LNCaP clone FGC (cell line): ENCODE results near the gene EEF1AKMT1.

Experiments
- DNase-seq: peaks from one replicate; pipeline ENCODE4 v3.0.0-alpha.2; 2011; ENCODE audit warnings: low read depth
- H3K4me3 ChIP-seq: 2 replicates; pipeline ENCODE4 v1.5.1; 2011; ENCODE audit warnings: mild to moderate bottlenecking, low read depth, low read length, control low read depth
- TF ChIP-seq, protein P1 (sequence below): IDR thresholded peaks from 2 replicates; pipeline ENCODE4 v1.5.1; 2012; ENCODE audit warnings: mild to moderate bottlenecking; ENCODE audit not compliant: control insufficient read depth, insufficient read depth; ENCODE audit errors: extremely low read depth

Gene EEF1AKMT1

DNA sequence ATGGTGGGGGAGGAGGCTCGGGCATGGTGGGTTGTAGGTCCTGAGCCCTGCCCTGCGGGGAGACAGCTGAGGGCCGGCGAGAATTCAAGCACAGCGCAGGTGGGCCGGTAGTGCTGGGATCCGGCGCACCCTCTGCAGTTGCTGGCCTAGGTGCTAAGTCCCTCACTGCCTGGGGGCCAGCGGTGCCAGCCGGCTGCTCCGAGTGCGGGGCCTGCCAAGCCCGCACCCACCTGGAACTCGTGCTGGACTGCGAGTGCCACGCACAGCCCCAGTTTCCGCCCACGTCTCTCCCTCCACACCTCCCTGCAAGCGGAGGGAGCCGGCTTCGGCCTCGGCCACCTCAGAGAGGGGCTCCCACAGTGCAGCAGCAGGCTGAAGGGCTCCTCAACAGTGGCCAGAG lies 33.7 kb downstream of the EEF1AKMT1 start:
- TF ChIP-seq, protein P1, sequence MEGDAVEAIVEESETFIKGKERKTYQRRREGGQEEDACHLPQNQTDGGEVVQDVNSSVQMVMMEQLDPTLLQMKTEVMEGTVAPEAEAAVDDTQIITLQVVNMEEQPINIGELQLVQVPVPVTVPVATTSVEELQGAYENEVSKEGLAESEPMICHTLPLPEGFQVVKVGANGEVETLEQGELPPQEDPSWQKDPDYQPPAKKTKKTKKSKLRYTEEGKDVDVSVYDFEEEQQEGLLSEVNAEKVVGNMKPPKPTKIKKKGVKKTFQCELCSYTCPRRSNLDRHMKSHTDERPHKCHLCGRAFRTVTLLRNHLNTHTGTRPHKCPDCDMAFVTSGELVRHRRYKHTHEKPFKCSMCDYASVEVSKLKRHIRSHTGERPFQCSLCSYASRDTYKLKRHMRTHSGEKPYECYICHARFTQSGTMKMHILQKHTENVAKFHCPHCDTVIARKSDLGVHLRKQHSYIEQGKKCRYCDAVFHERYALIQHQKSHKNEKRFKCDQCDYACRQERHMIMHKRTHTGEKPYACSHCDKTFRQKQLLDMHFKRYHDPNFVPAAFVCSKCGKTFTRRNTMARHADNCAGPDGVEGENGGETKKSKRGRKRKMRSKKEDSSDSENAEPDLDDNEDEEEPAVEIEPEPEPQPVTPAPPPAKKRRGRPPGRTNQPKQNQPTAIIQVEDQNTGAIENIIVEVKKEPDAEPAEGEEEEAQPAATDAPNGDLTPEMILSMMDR = no peak
- no peak overlapping the region for H3K4me3 ChIP-seq
- no peak for DNase-seq

DNA sequence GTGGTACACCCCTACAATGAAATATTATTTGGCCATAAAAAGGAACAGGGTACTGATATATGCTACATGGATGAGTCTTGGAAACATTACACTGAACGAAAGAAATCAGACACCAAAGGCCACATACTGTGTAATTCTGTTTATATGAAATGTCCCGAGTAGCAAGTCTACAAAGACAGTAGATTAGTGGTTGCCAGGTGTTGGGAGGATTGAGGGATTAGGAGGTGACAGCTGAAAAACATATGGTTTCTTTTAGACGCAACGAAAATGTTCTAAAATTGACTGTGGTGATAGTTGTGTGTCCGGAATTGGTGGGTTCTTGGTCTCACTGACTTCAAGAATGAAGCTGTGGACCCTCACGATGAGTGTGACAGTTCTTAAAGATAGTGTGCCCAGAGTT lies 35.1 kb downstream of the EEF1AKMT1 start:
- H3K4me3 ChIP-seq = no peak overlapping the region
- no peak for DNase-seq
- TF ChIP-seq, protein P1 = no peak

DNA sequence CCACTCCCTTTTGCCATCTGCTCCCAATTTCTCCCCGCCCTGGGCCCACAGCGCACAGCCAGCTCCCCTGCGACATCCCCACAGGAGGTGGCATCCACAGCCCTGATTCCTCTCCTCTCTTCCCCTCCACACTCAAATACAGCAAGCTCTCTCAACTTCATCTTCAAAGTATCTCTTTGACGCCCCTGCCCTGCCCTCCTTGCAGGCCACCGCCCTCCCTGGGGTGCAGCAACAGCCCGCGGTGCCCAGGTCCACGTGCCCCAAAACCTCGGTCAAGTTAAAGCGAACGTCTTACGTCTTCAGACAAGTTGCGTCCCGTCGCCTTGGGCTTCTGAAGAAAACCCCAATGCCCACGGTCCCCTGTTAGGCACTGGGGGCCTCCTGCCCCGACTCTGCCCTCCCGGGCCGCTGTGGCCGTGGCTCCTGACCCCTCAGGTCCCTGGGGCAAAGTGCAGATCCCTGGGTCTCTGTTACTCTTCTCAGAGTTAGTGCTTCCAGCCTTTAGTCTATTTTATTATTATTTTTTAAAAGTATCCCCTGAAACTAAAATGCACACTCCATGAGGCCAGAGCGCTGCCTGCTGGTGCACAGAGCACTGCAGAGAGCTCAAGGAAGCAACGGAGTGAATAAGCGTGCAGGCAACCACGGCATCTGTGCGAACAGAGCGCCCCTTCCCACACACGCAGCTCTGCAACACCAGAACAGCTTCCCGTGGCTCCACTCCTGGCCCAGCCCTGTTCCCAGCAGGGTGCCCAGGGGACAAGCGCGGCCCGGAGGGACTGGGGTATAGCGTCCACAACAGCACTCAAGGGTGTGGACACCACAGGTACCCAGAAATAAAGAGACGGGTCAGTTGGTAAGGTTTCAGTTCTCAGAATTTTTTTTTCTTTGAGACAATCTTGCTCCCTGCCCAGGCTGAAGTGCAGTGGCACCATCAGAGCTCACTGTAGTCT lies 43.9 kb downstream of the EEF1AKMT1 start:
- no peak for DNase-seq
- TF ChIP-seq, protein P1 = no peak
- no peak overlapping the region for H3K4me3 ChIP-seq

DNA sequence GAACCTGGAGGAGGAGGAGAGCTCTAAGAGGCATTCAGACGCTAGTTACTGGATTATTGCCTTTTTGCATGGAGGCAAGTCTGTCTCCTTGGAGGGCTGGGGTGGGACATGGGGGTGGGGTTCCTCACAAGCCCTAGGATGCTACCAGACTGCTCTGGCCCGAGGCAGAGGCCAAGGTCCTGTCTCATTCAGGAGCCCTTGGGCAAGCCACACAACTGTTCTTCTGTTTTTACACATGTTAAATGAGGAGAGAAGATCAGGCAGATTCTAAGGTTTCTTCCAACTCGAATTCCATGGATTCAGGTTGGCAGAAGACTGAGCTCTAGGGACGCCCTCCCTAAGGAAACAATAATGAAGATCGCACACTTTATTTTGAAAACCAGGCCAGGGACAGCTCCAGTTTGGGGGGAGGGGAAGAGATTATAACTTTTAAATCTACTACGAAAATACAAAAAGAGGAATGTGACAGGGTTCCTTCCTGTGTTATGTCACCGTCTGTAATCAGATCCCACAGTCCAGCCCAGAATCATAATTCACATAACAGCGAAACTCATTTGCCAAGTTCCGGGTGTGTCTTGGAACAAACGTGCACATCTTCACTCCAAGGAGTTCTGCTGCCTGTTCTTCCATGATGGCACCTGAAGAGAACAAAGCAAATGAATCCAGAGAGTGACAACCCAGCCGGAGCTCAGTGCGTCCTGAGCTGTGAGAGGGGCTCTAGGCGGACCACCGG lies 45.0 kb downstream of the EEF1AKMT1 start:
- no peak overlapping the region for H3K4me3 ChIP-seq
- DNase-seq = peak; percentile 14
- TF ChIP-seq, protein P1 = no peak

DNA sequence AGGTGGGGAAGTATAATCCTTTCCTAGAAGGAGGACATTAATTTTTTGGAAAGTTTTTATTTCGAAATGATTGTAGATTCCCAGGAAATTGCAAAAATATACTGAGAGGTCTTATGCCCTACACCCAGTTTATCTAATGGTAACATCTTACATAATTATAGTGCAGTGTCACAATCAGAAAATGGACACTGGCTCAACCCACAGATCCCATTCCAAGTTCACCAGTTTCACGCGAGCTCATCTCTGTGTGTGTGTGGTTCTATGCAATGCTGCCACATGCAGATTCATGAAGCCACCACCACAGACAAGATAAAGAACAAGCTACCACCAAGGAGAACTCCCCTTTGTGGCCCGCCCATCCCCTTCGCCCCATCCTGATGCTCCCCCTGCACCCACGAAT lies 45.9 kb downstream of the EEF1AKMT1 start:
- TF ChIP-seq, protein P1 = no peak
- H3K4me3 ChIP-seq = no peak overlapping the region
- no peak for DNase-seq

DNA sequence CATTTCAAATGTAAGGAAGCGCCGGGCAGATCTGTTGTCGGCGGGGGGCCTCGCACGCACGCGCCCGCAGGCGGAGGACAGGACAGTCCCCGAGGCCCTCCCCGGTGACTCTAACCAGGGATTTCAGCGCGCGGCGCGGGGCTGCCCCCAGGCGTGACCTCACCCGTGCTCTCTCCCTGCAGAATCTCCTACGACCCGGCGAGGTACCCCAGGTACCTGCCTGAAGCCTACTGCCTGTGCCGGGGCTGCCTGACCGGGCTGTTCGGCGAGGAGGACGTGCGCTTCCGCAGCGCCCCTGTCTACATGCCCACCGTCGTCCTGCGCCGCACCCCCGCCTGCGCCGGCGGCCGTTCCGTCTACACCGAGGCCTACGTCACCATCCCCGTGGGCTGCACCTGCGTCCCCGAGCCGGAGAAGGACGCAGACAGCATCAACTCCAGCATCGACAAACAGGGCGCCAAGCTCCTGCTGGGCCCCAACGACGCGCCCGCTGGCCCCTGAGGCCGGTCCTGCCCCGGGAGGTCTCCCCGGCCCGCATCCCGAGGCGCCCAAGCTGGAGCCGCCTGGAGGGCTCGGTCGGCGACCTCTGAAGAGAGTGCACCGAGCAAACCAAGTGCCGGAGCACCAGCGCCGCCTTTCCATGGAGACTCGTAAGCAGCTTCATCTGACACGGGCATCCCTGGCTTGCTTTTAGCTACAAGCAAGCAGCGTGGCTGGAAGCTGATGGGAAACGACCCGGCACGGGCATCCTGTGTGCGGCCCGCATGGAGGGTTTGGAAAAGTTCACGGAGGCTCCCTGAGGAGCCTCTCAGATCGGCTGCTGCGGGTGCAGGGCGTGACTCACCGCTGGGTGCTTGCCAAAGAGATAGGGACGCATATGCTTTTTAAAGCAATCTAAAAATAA lies 52.1 kb downstream of the EEF1AKMT1 start:
- H3K4me3 ChIP-seq = no peak overlapping the region
- TF ChIP-seq, protein P1 = no peak
- no peak for DNase-seq
